IMR-90 (cell line): ENCODE data around the gene PGC. TPM values are rescaled to one million over a fixed set of nuclear protein-coding genes. Genes with fewer than 3 reads are reported as not detected.
A peak's percentile ranks its signal among the peaks of the same experiment; 100 is the strongest.

Source experiments
- ATAC-seq: fragments of 200-7000 bp; cut with Tn5 transposase; 2 replicates; pipeline ENCODE4 v1.9.1; 2020; ENCODE audit warnings: low read depth, mild to moderate bottlenecking, moderate library complexity
- BruUV-seq: library from RNA; stranded (reverse); fragments of 400-500 nt; replicated peaks from 2 replicates; lab custom pipeline; 2021; lab: Mats Ljungman, UMichigan
- CTCF ChIA-PET: fragments of 300-600 bp; formaldehyde crosslinking; extraction: SDS; loops from one replicate; lab custom pipeline; 2021; ENCODE audit warnings: antibody characterized with exemption; lab: Yijun Ruan, JAX
- POLR2A ChIA-PET: fragments of 300-600 bp; sonication (Branson Sonifier 250); formaldehyde crosslinking; loops from one replicate; lab custom pipeline; 2022; ENCODE audit warnings: antibody characterized with exemption; ENCODE audit not compliant: unreplicated experiment; lab: Charles Lee
- DNase-seq: peaks from one replicate; pipeline ENCODE4 v3.0.0; 2013
- H2AFZ ChIP-seq: replicated peaks from 2 replicates; pipeline ENCODE3; 2013; ENCODE audit warnings: low read length, mild to moderate bottlenecking; ENCODE audit not compliant: poor library complexity
- H2AK5ac ChIP-seq: 2 replicates; pipeline ENCODE4 v1.6.1; 2013; ENCODE audit warnings: low read depth, low read length, inconsistent platforms
- H2AK9ac ChIP-seq: replicated peaks from 2 replicates; pipeline ENCODE3; 2013; ENCODE audit warnings: mild to moderate bottlenecking, low read depth, low read length, moderate library complexity; ENCODE audit not compliant: poor library complexity
- H2BK120ac ChIP-seq: 2 replicates; pipeline ENCODE4 v1.6.1; 2013; ENCODE audit warnings: low read depth, low read length, inconsistent platforms
- H2BK15ac ChIP-seq: 3 replicates; pipeline ENCODE4 v1.6.1; 2013; ENCODE audit warnings: low read depth, low read length, inconsistent platforms
- H2BK20ac ChIP-seq: 2 replicates; pipeline ENCODE4 v1.6.1; 2013; ENCODE audit warnings: low read depth, mild to moderate bottlenecking, inconsistent platforms, low read length, moderate library complexity
- H2BK5ac ChIP-seq: 2 replicates; pipeline ENCODE4 v1.6.1; 2013; ENCODE audit warnings: mild to moderate bottlenecking, low read depth, low read length, inconsistent platforms; ENCODE audit not compliant: poor library complexity, severe bottlenecking
- H3K14ac ChIP-seq: replicated peaks from 2 replicates; pipeline ENCODE4 v1.6.1; 2013; ENCODE audit warnings: low read depth, low read length, inconsistent platforms
- H3K18ac ChIP-seq: 2 replicates; pipeline ENCODE4 v1.6.1; 2013; ENCODE audit warnings: low read depth, low read length, control low read depth
- H3K23ac ChIP-seq: 2 replicates; pipeline ENCODE4 v1.6.1; 2013; ENCODE audit warnings: low read depth, low read length, inconsistent platforms
- H3K27ac ChIP-seq: 2 replicates; pipeline ENCODE4 v1.5.1; 2013; ENCODE audit warnings: mild to moderate bottlenecking, control low read depth, low read length; ENCODE audit not compliant: insufficient read depth
- H3K27me3 ChIP-seq: 2 replicates; pipeline ENCODE4 v1.6.1; 2013; ENCODE audit warnings: low read length; ENCODE audit not compliant: control insufficient read depth, insufficient read depth
- H3K36me3 ChIP-seq: 2 replicates; pipeline ENCODE4 v1.6.1; 2013; ENCODE audit warnings: low read length, mixed read lengths; ENCODE audit not compliant: control insufficient read depth, insufficient read depth
- H3K4ac ChIP-seq: 2 replicates; pipeline ENCODE4 v1.6.1; 2013; ENCODE audit warnings: low read depth, low read length, inconsistent platforms
- H3K4me1 ChIP-seq: 2 replicates; pipeline ENCODE4 v1.6.1; 2013; ENCODE audit warnings: low read length, mixed read lengths; ENCODE audit not compliant: control insufficient read depth, insufficient read depth
- H3K4me2 ChIP-seq: 2 replicates; pipeline ENCODE4 v1.6.1; 2013; ENCODE audit warnings: low read depth, mild to moderate bottlenecking, control low read depth, low read length, moderate library complexity
- H3K4me3 ChIP-seq: 2 replicates; pipeline ENCODE4 v1.5.1; 2013; ENCODE audit warnings: low read depth, mild to moderate bottlenecking, control low read depth, low read length, moderate library complexity; ENCODE audit not compliant: insufficient read depth
- H3K56ac ChIP-seq: 2 replicates; pipeline ENCODE4 v1.6.1; 2013; ENCODE audit warnings: low read length, inconsistent platforms; ENCODE audit not compliant: insufficient read depth; ENCODE audit errors: extremely low read depth
- H3K79me1 ChIP-seq, 2 experiments: 2 replicates each; pipeline ENCODE4 v1.6.1; 2013; ENCODE audit warnings: low read length in 2 of 2, inconsistent platforms in 1 of 2, low read depth in 1 of 2
- H3K9ac ChIP-seq: 2 replicates; pipeline ENCODE4 v1.6.1; 2013; ENCODE audit warnings: low read depth, low read length, control low read depth
- H3K9me1 ChIP-seq: 2 replicates; pipeline ENCODE4 v1.6.1; 2013; ENCODE audit warnings: low read length, inconsistent platforms; ENCODE audit not compliant: insufficient read depth
- H3K9me3 ChIP-seq: 2 replicates; pipeline ENCODE4 v1.6.1; 2013; ENCODE audit warnings: low read length; ENCODE audit not compliant: control insufficient read depth, insufficient read depth
- H4K20me1 ChIP-seq: 2 replicates; pipeline ENCODE4 v1.6.1; 2013; ENCODE audit warnings: low read length, inconsistent platforms; ENCODE audit not compliant: insufficient read depth
- H4K5ac ChIP-seq: 2 replicates; pipeline ENCODE4 v1.6.1; 2013; ENCODE audit warnings: mild to moderate bottlenecking, low read depth, low read length, control low read depth
- H4K8ac ChIP-seq, 2 experiments: 2 replicates each; pipeline ENCODE4 v1.6.1; 2013; ENCODE audit warnings: low read depth in 2 of 2, low read length in 2 of 2, control low read depth in 1 of 2, inconsistent platforms in 1 of 2
- H4K91ac ChIP-seq: 2 replicates; pipeline ENCODE4 v1.6.1; 2013; ENCODE audit warnings: low read depth, low read length, inconsistent platforms; ENCODE audit not compliant: insufficient read depth
- CEBPB ChIP-seq: IDR thresholded peaks from 2 replicates; pipeline ENCODE4 v1.6.1; 2012; ENCODE audit warnings: low read depth, low read length, improper control_type of control experiment
- CTCF ChIP-seq: conservative IDR thresholded peaks from 2 replicates; pipeline ENCODE4 v1.5.1; 2012; ENCODE audit warnings: mild to moderate bottlenecking, low read depth, low read length, improper control_type of control experiment
- ELK1 ChIP-seq: fragments of 150-350 bp; IDR thresholded peaks from 2 replicates; pipeline ENCODE4 v1.6.1; 2016; ENCODE audit warnings: low read depth, mild to moderate bottlenecking, low read length, moderate library complexity, borderline replicate concordance
- MAFK ChIP-seq: IDR thresholded peaks from 2 replicates; pipeline ENCODE4 v1.6.1; 2012; ENCODE audit warnings: low read depth, low read length, improper control_type of control experiment
- MAZ ChIP-seq: IDR thresholded peaks from 2 replicates; pipeline ENCODE4 v1.6.1; 2012; ENCODE audit warnings: low read depth, mild to moderate bottlenecking, low read length, improper control_type of control experiment, moderate library complexity, borderline replicate concordance
- MXI1 ChIP-seq: IDR thresholded peaks from 2 replicates; pipeline ENCODE4 v1.6.1; 2012; ENCODE audit warnings: low read depth, mild to moderate bottlenecking, low read length, moderate library complexity, borderline replicate concordance
- RAD21 ChIP-seq: IDR thresholded peaks from 2 replicates; pipeline ENCODE4 v1.6.1; 2012; ENCODE audit warnings: low read length, improper control_type of control experiment
- RCOR1 ChIP-seq: IDR thresholded peaks from 2 replicates; pipeline ENCODE4 v1.6.1; 2012; ENCODE audit warnings: mild to moderate bottlenecking, low read length, improper control_type of control experiment; ENCODE audit not compliant: insufficient replicate concordance
- RFX5 ChIP-seq: IDR thresholded peaks from 2 replicates; pipeline ENCODE4 v1.8.0; 2012; ENCODE audit warnings: low read depth, mild to moderate bottlenecking, low read length, moderate library complexity
- SMC3 ChIP-seq: fragments of 150-350 bp; IDR thresholded peaks from 2 replicates; pipeline ENCODE4 v1.6.1; 2016; ENCODE audit warnings: low read depth, mild to moderate bottlenecking, antibody characterized with exemption, low read length, moderate library complexity
- USF2 ChIP-seq: fragments of 150-350 bp; IDR thresholded peaks from 2 replicates; pipeline ENCODE4 v1.6.1; 2017; ENCODE audit warnings: mild to moderate bottlenecking, antibody characterized with exemption, low read length, low read depth
- WGBS, 2 experiments: methylation state at CpG; one replicate each; pipeline versions ENCODE4 v1.1.5 to v1.1.7; 2013; ENCODE audit warnings: missing lambda C conversion rate in 2 of 2; ENCODE audit not compliant: insufficient read length in 1 of 2; ENCODE audit errors: extremely low coverage in 2 of 2; 5-methylcytosine and 5-hydroxymethylcytosine counted together
- dilution Hi-C: fragments of 300-500 bp; cut with HindIII; formaldehyde crosslinking; loops from one replicate; pipeline ENCODE4 v1.14.3; 2018; ENCODE audit warnings: low sequenced_read_pairs; ENCODE audit not compliant: unreplicated experiment
- in situ Hi-C: fragments of 300-500 bp; cut with MboI; formaldehyde crosslinking; loops from 3 replicates; pipeline ENCODE4 v1.14.3; 2019; ENCODE audit warnings: low sequenced_read_pairs, inconsistent platforms, mixed read lengths
- intact Hi-C: fragments of 100-400 bp; cut with micrococcal nuclease; formaldehyde crosslinking; loops from 2 replicates; pipeline ENCODE4 v1.10.0; 2022
- polyA plus RNA-seq, 3 experiments: library from polyadenylated mRNA; depleted of rRNA; stranded (reverse); fragments of >200 nt; gene quantifications; 2 replicates each; pipeline ENCODE4 v1.2.3, GENCODE V29; 2012; ENCODE audit warnings: low replicate concordance in 1 of 3
- total RNA-seq: library from RNA; depleted of rRNA; stranded (reverse); fragments of >200 nt; gene quantifications from 2 replicates; pipeline ENCODE4 v1.2.3, GENCODE V29; 2012

Gene PGC
- total and polyA plus RNA-seq, 2 of the 4 experiments (the other 2 are of a cell fraction) = not detected

- Histone ChIP-seq H3K9me1 (peaks cover 4% of the 10 kb centered on the region; the same call in 1 of the 2 replicates), H3K14ac (no peak overlapping the region), H3K79me1 (no peaks in the 10 kb centered on the region), H2BK20ac (no peak overlapping the region), H4K8ac (no peak overlapping the region), H4K5ac (no peak overlapping the region), H3K23ac (no peak overlapping the region), H3K56ac (no peak overlapping the region), H3K36me3 (no peaks in the 10 kb centered on the region), H3K4me1 (peaks cover 12% of the 10 kb centered on the region), H2BK120ac (no peak overlapping the region), H2AFZ (peak overlapping the region; percentile 6), H3K9me3 (no peaks in the 10 kb centered on the region), H3K9ac (no peak overlapping the region), H3K4me2 (no peak overlapping the region), H4K91ac (no peak overlapping the region), H2AK5ac (no peak overlapping the region), H2AK9ac (no peak overlapping the region), H3K27ac (no peak overlapping the region), H2BK5ac (no peak overlapping the region), H3K4ac (no peak overlapping the region), H3K4me3 (no peak overlapping the region), H4K20me1 (no peaks in the 10 kb centered on the region; the same call in 1 of the 2 replicates), H2BK15ac (no peak overlapping the region), H3K18ac (no peak overlapping the region), H3K27me3 (no peaks in the 10 kb centered on the region; the same call in 1 of the 2 replicates)
- BruUV-seq = no TSS peak
- WGBS, 2 experiments = no CpG with 5 or more reads among the region's 6 CpGs
- DNase-seq (peak; percentile 43), ATAC-seq (no peak)
- TF ChIP-seq RFX5 = no peak
- TF ChIP-seq MAZ = no peak
- TF ChIP-seq MXI1 = no peak
- TF ChIP-seq CTCF = no peak
- no peak for TF ChIP-seq RCOR1
- no peak for TF ChIP-seq ELK1
- TF ChIP-seq CEBPB = no peak
- no peak for TF ChIP-seq SMC3
- no peak for TF ChIP-seq MAFK
- TF ChIP-seq RAD21 = no peak
- TF ChIP-seq USF2 = no peak
- ChIA-PET POLR2A (no interaction called here), CTCF (interaction anchor here (0.9 kb wide), 1 partner anchor 11 kb away, joined by 3 read pairs; no protein-coding TSS in a partner anchor)
- dilution Hi-C loops = no loop called here
- in situ Hi-C loops = no loop called here
- intact Hi-C loops = loop anchor here (5.0 kb wide), 1 partner anchor 82 kb away; the partner anchor contains the start of gene FRS3
Measured at GRCh38 chr6:41694815-41695526, 52.2 kb downstream of the PGC start.
